ENCODE data around the gene CEP95.
"Not testable (repeated sequence)": the region's sequence is repeated elsewhere in the genome, so short reads cannot be mapped to it uniquely, and the experiment has no call there.

CEP95 gene

GRCh38 chr17:64575431-64575830 is 68.7 kb downstream of the CEP95 start:
- no peak overlapping the region for H3K4me3 ChIP-seq (ENCODE audit: control insufficient read depth, low read depth, low read length)
- no peak for TF ChIP-seq CTCF (conservative IDR thresholded peaks at IDR 0.05; ENCODE audit: control insufficient read depth, insufficient read depth, low read depth, low read length)
- DNase-seq (ENCODE audit: low read depth), result no peak

- not testable (repeated sequence) for H3K4me3 ChIP-seq (ENCODE audit: control insufficient read depth, low read depth, low read length); DNase-seq (ENCODE audit: low read depth)
Observed at GRCh38 chr17:64577025-64577424, 70.2 kb downstream of the CEP95 start.

- no peak overlapping the region for H3K4me3 ChIP-seq (ENCODE audit: control insufficient read depth, low read depth, low read length)
- DNase-seq (ENCODE audit: low read depth), result no peak
- no peak for TF ChIP-seq CTCF (conservative IDR thresholded peaks at IDR 0.05; ENCODE audit: control insufficient read depth, insufficient read depth, low read depth, low read length)
Observed at GRCh38 chr17:64579917-64580316, 73.1 kb downstream of the CEP95 start.

- DNase-seq (ENCODE audit: low read depth), result peak; percentile 11
- TF ChIP-seq CTCF (conservative IDR thresholded peaks at IDR 0.05; ENCODE audit: control insufficient read depth, insufficient read depth, low read depth, low read length), result no peak
- no peak overlapping the region for H3K4me3 ChIP-seq (ENCODE audit: control insufficient read depth, low read depth, low read length)
Observed at GRCh38 chr17:64580384-64581315, 73.9 kb downstream of the CEP95 start.

GRCh38 chr17:64583038-64583437 is 76.3 kb downstream of the CEP95 start:
- no peak for DNase-seq (ENCODE audit: low read depth)
- no peak for TF ChIP-seq CTCF (conservative IDR thresholded peaks at IDR 0.05; ENCODE audit: control insufficient read depth, insufficient read depth, low read depth, low read length)
- no peak overlapping the region for H3K4me3 ChIP-seq (ENCODE audit: control insufficient read depth, low read depth, low read length)

- DNase-seq (ENCODE audit: low read depth), result no peak
- H3K4me3 ChIP-seq (ENCODE audit: control insufficient read depth, low read depth, low read length), result no peak overlapping the region
- no peak for TF ChIP-seq CTCF (conservative IDR thresholded peaks at IDR 0.05; ENCODE audit: control insufficient read depth, insufficient read depth, low read depth, low read length)
Observed at GRCh38 chr17:64585146-64585545, 78.4 kb downstream of the CEP95 start.
